OCI-LY1 (cell line): ENCODE measurements around the gene CSNK2A2.

Experiments used
- H2AFZ ChIP-seq: fragments of 200-600 bp; sonication (generic), shearing (Covaris generic); 2 replicates; pipeline ENCODE4 v1.6.0; 2014; ENCODE audit warnings: antibody characterized with exemption, mild to moderate bottlenecking, low read length
- H3F3A ChIP-seq: fragments of 200-600 bp; sonication (generic), shearing (Covaris generic); 2 replicates; pipeline ENCODE4 v1.6.0; 2014; ENCODE audit warnings: mild to moderate bottlenecking, antibody characterized with exemption, low read length, moderate library complexity; ENCODE audit not compliant: insufficient read depth
- H3K27ac ChIP-seq: fragments of 200-600 bp; sonication (generic); 2 replicates; pipeline ENCODE4 v1.5.1; 2014; ENCODE audit warnings: low read length, mixed run types, mild to moderate bottlenecking, low read depth; ENCODE audit not compliant: poor library complexity, severe bottlenecking
- H3K27me3 ChIP-seq: fragments of 200-600 bp; sonication (generic); 2 replicates; pipeline ENCODE4 v1.6.0; 2014; ENCODE audit warnings: antibody characterized with exemption, mild to moderate bottlenecking, low read length, moderate library complexity; ENCODE audit not compliant: insufficient read depth
- H3K36me3 ChIP-seq: fragments of 200-600 bp; sonication (generic); 2 replicates; pipeline ENCODE4 v1.6.1; 2014; ENCODE audit warnings: mild to moderate bottlenecking, antibody characterized with exemption, low read length, moderate library complexity, mixed read lengths; ENCODE audit not compliant: insufficient read depth
- H3K4me1 ChIP-seq: fragments of 200-600 bp; sonication (generic); 2 replicates; pipeline ENCODE4 v1.5.1; 2014; ENCODE audit warnings: mild to moderate bottlenecking, low read length, moderate library complexity; ENCODE audit not compliant: insufficient read depth, severe bottlenecking
- H3K4me2 ChIP-seq: fragments of 200-600 bp; sonication (generic), shearing (Covaris generic); 2 replicates; pipeline ENCODE4 v1.6.1; 2014; ENCODE audit warnings: low read length
- H3K4me3 ChIP-seq: fragments of 200-600 bp; sonication (generic); 2 replicates; pipeline ENCODE4 v1.5.1; 2014; ENCODE audit warnings: low read length, low read depth, mild to moderate bottlenecking, mixed read lengths; ENCODE audit not compliant: poor library complexity, severe bottlenecking
- H3K79me2 ChIP-seq: fragments of 200-600 bp; shearing (Covaris generic); 2 replicates; pipeline ENCODE4 v1.6.1; 2016; ENCODE audit warnings: mixed run types, low read length, mixed read lengths; ENCODE audit not compliant: insufficient read depth
- H3K9ac ChIP-seq: fragments of 200-600 bp; sonication (generic), shearing (Covaris generic); 2 replicates; pipeline ENCODE4 v1.6.1; 2014; ENCODE audit warnings: mild to moderate bottlenecking, low read length, mixed read lengths
- H3K9me2 ChIP-seq: fragments of 200-600 bp; sonication (generic), shearing (Covaris generic); 2 replicates; pipeline ENCODE4 v1.6.1; 2014; ENCODE audit warnings: low read depth, mild to moderate bottlenecking, low read length, mixed read lengths
- H3K9me3 ChIP-seq: fragments of 200-600 bp; shearing (Covaris generic); 2 replicates; pipeline ENCODE4 v1.6.1; 2014; ENCODE audit warnings: low read length, mixed read lengths
- H4K20me1 ChIP-seq: fragments of 200-600 bp; sonication (generic), shearing (Covaris generic); 2 replicates; pipeline ENCODE4 v1.6.0; 2016; ENCODE audit warnings: mild to moderate bottlenecking, low read length; ENCODE audit not compliant: insufficient read depth
- CTCF ChIP-seq: fragments of 200-600 bp; sonication (generic), shearing (Covaris generic); IDR thresholded peaks from 2 replicates; pipeline ENCODE4 v1.5.1; 2017; ENCODE audit warnings: mild to moderate bottlenecking, antibody characterized with exemption, low read length, moderate library complexity, mixed read lengths
- EZH2 ChIP-seq: fragments of 200-600 bp; sonication (generic), shearing (Covaris generic); IDR thresholded peaks from 2 replicates; pipeline ENCODE4 v1.8.0; 2017; ENCODE audit warnings: borderline replicate concordance, mixed run types, mild to moderate bottlenecking, antibody characterized with exemption, low read length, moderate library complexity, mixed read lengths

CSNK2A2 gene

GRCh38 chr16:58116081-58116480 lies 81.8 kb downstream of the CSNK2A2 start:
- peaks cover 14% of the 10 kb centered on the region for H3K79me2 ChIP-seq
- TF ChIP-seq CTCF (no peak), EZH2 (no peak)
- no peaks in the 10 kb centered on the region for H3K4me1 ChIP-seq
- H4K20me1 ChIP-seq, result no peaks in the 10 kb centered on the region; the same call in 1 of the 2 replicates
- H3K9me2 ChIP-seq, result no peaks in the 10 kb centered on the region
- no peak overlapping the region for H3K27ac ChIP-seq
- H3K9ac ChIP-seq, result no peak overlapping the region
- no peaks in the 10 kb centered on the region for H3K9me3 ChIP-seq
- no peak overlapping the region for H2AFZ ChIP-seq
- no peak overlapping the region for H3K4me2 ChIP-seq
- peaks cover 47% of the 10 kb centered on the region for H3K36me3 ChIP-seq
- no peaks in the 10 kb centered on the region for H3K27me3 ChIP-seq
- no peaks in the 10 kb centered on the region for H3F3A ChIP-seq
- no peak overlapping the region for H3K4me3 ChIP-seq

GRCh38 chr16:58114827-58115825 lies 82.8 kb downstream of the CSNK2A2 start:
- TF ChIP-seq EZH2, result no peak
- H3K9me2 ChIP-seq, result no peaks in the 10 kb centered on the region
- H3K9ac ChIP-seq, result no peak overlapping the region
- no peak overlapping the region for H3K27ac ChIP-seq
- H3K4me2 ChIP-seq, result no peak overlapping the region
- H3K36me3 ChIP-seq, result peaks cover 47% of the 10 kb centered on the region
- H3K27me3 ChIP-seq, result no peaks in the 10 kb centered on the region
- no peaks in the 10 kb centered on the region for H3K9me3 ChIP-seq
- no peaks in the 10 kb centered on the region; the same call in 1 of the 2 replicates for H4K20me1 ChIP-seq
- H2AFZ ChIP-seq, result no peak overlapping the region
- no peaks in the 10 kb centered on the region for H3K4me1 ChIP-seq
- peaks cover 5% of the 10 kb centered on the region for H3K79me2 ChIP-seq
- H3K4me3 ChIP-seq, result no peak overlapping the region
- no peaks in the 10 kb centered on the region for H3F3A ChIP-seq

GRCh38 chr16:58111302-58111627 lies 86.6 kb downstream of the CSNK2A2 start:
- Histone ChIP-seq H3K4me3 (no peak overlapping the region), H3K27me3 (no peaks in the 10 kb centered on the region), H3F3A (no peaks in the 10 kb centered on the region), H3K4me1 (no peaks in the 10 kb centered on the region), H3K4me2 (no peak overlapping the region), H3K79me2 (no peaks in the 10 kb centered on the region), H3K9me2 (no peaks in the 10 kb centered on the region), H3K9ac (no peak overlapping the region), H2AFZ (no peak overlapping the region), H3K9me3 (no peaks in the 10 kb centered on the region), H3K36me3 (peaks cover 38% of the 10 kb centered on the region), H3K27ac (no peak overlapping the region), H4K20me1 (no peaks in the 10 kb centered on the region)
- TF ChIP-seq EZH2, result no peak
- no peak for TF ChIP-seq CTCF
